ENCODE results near the gene TERB1. TPM values are rescaled to one million over a fixed set of nuclear protein-coding genes. Genes with fewer than 3 reads are reported as not detected.

The TERB1 gene
- total and polyA plus RNA-seq, 2 of the 13 experiments (the other 11 are each of a cell fraction or from before 2014, with no cell fraction given): not detected

DNA sequence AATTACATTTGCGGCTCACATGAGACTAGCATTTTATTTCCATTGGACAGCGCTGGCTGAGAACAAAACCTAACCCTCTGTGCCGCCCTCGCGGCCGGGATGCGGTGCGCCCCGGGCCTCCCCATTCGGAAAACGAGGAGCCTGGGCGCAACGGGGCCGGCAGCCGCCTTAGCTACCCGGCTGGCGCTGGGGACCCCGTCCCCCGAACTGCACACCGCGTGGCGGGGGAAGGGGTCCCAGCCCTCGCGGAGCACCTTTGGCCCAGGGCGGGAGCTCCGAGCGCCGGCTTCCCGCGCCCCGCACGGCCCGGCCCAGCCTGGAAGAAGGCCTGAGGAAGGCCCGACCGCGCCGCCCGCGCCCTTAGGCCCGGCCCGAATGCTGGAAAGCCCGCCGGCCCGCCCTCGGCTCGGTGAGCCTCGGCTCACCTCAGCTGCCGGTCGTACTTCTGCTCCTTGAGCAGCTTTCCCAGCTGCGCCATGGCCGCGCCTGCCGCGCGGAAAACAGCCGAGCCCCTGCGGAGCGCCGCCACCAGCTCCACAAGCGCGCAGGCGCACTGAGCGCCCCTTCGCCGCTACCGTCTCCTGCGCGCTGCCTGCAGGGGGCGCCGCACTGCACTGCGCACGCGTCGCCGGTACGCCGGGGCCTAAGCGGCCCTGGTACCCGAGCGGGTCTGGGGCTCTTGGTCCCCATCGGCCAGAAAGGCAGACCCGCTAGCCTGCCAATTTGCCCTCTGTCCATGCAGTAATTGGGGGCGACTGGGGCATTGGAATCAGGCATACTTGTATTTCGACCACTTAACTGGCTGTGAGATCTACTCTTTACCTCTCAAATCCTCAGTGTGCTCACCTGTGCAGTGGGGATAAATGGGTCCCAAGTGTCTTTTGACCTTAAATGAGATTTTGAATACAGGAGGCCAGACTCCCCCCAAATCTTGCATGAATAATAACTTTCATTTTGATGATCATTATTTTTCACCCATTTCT is 29.3 kb upstream of the TERB1 start, which contains the start of gene NAE1 (continued):
- TF ChIP-seq, protein P1, sequence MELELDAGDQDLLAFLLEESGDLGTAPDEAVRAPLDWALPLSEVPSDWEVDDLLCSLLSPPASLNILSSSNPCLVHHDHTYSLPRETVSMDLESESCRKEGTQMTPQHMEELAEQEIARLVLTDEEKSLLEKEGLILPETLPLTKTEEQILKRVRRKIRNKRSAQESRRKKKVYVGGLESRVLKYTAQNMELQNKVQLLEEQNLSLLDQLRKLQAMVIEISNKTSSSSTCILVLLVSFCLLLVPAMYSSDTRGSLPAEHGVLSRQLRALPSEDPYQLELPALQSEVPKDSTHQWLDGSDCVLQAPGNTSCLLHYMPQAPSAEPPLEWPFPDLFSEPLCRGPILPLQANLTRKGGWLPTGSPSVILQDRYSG (CRISPR knock-in tag; IDR thresholded peaks at IDR 0.05): peak; percentile 98
- TF ChIP-seq ZNF550 (CRISPR knock-in tag; IDR thresholded peaks at IDR 0.05; ENCODE audit: borderline replicate concordance) (no peak), ZNF333 (CRISPR knock-in tag; IDR thresholded peaks at IDR 0.05; ENCODE audit: borderline replicate concordance) (peak; percentile 98; the same call in 1 of the 2 replicates), KDM2A (CRISPR knock-in tag; IDR thresholded peaks at IDR 0.05; ENCODE audit: borderline replicate concordance, low read depth) (peak; percentile 97), ZFP36L2 (CRISPR knock-in tag; IDR thresholded peaks at IDR 0.05) (no peak), JDP2 (CRISPR knock-in tag; IDR thresholded peaks at IDR 0.05; ENCODE audit: borderline replicate concordance) (no peak), ZBTB38 (CRISPR knock-in tag; IDR thresholded peaks at IDR 0.05) (peak; percentile 87), ZNF44 (CRISPR knock-in tag; IDR thresholded peaks at IDR 0.05) (no peak), MIER3 (CRISPR knock-in tag; IDR thresholded peaks at IDR 0.05; ENCODE audit: borderline replicate concordance) (peak; percentile 59; the same call in 1 of the 2 replicates), ZNF878 (CRISPR knock-in tag; IDR thresholded peaks at IDR 0.05) (no peak), NRL (CRISPR knock-in tag; IDR thresholded peaks at IDR 0.05; ENCODE audit: borderline replicate concordance) (peak; percentile 97), FOSL2 (CRISPR knock-in tag; IDR thresholded peaks at IDR 0.05) (no peak; the same call in none of the 2 replicates), ARNT2 (CRISPR knock-in tag; IDR thresholded peaks at IDR 0.05; ENCODE audit: low read depth) (peak; percentile 93), ZNF33B (CRISPR knock-in tag; IDR thresholded peaks at IDR 0.05) (0 out of 2 replicates have a peak, but pooled peaks have one; percentile 58), NPAS2 (CRISPR knock-in tag; IDR thresholded peaks at IDR 0.05; ENCODE audit: borderline replicate concordance) (no peak), ZNF615 (CRISPR knock-in tag; IDR thresholded peaks at IDR 0.05; ENCODE audit: borderline replicate concordance) (no peak), ZNF296 (CRISPR knock-in tag; conservative IDR thresholded peaks at IDR 0.05) (no peak), AHR (CRISPR knock-in tag; IDR thresholded peaks at IDR 0.05) (peak; percentile 92), ZNF460 (CRISPR knock-in tag; IDR thresholded peaks at IDR 0.05; ENCODE audit: borderline replicate concordance) (no peak), HNRNPUL1 (IDR thresholded peaks at IDR 0.05; ENCODE audit: low read depth, low read length) (peak; percentile 82; the same call in 1 of the 2 replicates)
- TF ChIP-seq, protein P2, sequence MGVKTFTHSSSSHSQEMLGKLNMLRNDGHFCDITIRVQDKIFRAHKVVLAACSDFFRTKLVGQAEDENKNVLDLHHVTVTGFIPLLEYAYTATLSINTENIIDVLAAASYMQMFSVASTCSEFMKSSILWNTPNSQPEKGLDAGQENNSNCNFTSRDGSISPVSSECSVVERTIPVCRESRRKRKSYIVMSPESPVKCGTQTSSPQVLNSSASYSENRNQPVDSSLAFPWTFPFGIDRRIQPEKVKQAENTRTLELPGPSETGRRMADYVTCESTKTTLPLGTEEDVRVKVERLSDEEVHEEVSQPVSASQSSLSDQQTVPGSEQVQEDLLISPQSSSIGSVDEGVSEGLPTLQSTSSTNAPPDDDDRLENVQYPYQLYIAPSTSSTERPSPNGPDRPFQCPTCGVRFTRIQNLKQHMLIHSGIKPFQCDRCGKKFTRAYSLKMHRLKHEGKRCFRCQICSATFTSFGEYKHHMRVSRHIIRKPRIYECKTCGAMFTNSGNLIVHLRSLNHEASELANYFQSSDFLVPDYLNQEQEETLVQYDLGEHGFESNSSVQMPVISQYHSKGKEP (CRISPR knock-in tag; IDR thresholded peaks at IDR 0.05): peak; percentile 82; the same call in 1 of the 2 replicates
- TF ChIP-seq, protein P3, sequence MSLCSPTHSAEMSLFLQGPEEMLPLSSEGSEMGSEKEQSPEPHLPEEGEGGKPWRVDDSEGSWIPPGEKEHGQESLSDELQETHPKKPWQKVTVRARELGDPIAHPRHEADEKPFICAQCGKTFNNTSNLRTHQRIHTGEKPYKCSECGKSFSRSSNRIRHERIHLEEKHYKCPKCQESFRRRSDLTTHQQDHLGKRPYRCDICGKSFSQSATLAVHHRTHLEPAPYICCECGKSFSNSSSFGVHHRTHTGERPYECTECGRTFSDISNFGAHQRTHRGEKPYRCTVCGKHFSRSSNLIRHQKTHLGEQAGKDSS (CRISPR knock-in tag; IDR thresholded peaks at IDR 0.05; ENCODE audit: borderline replicate concordance, low read depth): peak; percentile 82; the same call in 1 of the 2 replicates
- TF ChIP-seq, protein P4, sequence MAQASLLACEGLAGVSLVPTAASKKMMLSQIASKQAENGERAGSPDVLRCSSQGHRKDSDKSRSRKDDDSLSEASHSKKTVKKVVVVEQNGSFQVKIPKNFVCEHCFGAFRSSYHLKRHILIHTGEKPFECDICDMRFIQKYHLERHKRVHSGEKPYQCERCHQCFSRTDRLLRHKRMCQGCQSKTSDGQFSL (CRISPR knock-in tag; IDR thresholded peaks at IDR 0.05): peak; percentile 81
- TF ChIP-seq, protein P5, sequence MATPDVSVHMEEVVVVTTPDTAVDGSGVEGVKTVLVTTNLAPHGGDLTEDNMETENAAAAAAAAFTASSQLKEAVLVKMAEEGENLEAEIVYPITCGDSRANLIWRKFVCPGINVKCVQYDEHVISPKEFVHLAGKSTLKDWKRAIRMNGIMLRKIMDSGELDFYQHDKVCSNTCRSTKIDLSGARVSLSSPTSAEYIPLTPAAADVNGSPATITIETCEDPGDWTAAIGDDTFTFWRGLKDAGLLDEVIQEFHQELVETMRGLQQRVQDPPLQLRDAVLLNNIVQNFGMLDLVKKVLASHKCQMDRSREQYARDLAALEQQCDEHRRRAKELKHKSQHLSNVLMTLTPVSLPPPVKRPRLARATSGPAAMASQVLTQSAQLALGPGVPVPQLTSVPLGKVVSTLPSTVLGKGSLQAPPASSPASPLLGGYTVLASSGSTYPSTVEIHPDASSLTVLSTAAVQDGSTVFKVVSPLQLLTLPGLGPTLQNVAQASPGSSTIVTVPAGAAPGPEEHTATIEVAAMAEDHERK (CRISPR knock-in tag; IDR thresholded peaks at IDR 0.05; ENCODE audit: low read depth): 0 out of 2 replicates have a peak, but pooled peaks have one; percentile 6
